Measurements from ENCODE around the gene SLC2A9.
"Not testable (repeated sequence)": the region's sequence is repeated elsewhere in the genome, so short reads cannot be mapped to it uniquely, and the experiment has no call there.

SLC2A9 gene

GRCh38 chr4:9923195-9923812 lies 98.0 kb downstream of the SLC2A9 start:
- DNase-seq: no peak

DNA sequence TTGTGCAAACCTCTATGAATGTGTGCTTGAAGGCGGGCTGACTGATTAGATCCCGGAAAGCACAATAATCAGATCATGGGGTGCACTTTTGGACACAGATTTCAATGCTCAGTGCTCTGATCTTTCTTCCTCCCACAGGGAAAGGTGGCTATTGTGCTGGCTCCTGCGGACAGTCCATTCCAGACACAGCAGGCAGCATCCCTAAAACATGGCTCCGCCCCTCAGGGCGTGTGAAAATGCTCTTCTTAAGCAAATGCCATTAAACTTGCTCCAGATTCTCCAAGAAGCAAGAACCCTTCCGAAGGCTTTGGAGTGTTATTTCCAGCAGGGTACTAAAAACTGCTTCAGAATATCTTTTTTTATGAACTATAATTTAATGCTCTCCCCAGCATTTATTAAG lies 100.0 kb downstream of the SLC2A9 start:
- no peak for DNase-seq

DNA sequence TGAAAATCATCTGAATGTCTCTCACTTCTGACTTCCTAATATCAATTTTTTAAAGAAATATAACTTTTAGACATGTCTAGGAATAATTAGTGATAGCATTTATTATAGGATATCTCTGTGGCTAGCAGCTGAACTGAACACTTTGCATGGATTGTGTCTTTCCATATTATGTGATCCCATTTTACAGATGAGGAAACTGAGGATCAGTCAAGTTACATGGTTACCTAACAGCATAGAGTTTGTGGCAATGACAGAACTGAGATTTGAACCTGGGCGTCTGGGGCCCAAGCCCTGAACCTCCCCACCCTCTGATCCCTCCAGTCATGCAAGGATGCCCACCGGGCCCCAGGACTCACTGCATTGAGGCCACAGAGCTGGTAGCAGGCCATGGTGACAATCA lies 101.3 kb downstream of the SLC2A9 start:
- no peak for DNase-seq

GRCh38 chr4:9919047-9919446 lies 102.2 kb downstream of the SLC2A9 start:
- DNase-seq: no peak

DNA sequence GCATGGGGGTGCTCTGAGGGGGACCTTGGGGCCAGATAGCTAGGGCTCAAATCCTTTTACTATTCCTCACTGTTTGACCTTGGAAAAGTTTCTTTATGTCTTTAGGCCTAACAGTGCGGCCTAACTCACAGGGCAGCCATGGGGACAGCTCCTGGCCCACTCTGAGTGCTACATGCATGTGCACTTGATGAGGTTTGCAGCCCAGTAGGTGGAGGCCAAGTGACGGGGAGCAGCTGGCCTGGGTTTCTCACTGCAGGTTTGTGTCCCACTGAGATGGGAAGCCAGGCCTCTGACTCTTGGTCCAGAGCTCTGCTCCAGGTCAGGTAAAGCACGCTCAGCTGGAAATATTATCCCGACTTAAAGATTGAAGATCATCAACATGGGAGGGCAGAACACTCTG lies 102.8 kb downstream of the SLC2A9 start:
- DNase-seq: no peak

DNA sequence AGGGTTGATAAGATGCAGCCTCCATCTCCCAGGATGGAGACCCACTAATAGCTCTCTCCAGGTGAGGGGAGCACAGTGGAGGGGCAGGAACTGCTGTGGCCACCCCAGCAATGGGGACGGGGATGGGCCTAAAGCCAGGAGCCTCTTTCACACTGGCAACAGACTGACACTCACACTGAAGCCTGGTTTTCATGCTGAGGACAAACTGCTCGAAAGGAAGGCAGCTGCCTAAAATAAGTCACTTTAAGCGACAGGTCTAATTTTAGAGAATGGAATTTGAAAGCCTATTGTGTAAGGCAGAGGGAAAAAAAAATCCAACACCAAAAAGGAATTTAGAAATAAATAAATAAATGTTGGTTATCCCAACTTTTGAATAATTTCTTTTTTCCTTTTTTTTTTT lies 104.4 kb downstream of the SLC2A9 start:
- DNase-seq: no peak

DNA sequence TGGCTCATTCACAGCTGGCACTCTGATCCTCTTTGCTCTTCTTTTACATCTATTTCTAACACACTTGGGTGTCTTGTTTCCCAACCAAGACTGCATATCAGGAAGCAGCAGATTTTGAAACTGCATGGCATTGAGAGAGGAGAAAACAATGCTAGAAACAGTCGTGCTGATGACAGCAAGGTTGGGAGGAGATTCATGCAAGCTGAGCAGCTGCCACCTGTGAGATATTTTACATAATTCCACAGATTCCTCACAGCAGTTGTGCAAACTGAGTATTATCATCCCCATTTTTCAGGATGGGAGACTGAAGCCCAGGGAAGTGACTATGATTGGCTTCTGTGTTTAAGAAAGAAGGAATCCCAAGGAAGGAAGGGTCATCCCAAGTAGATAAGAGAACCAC lies 105.0 kb downstream of the SLC2A9 start:
- no peak for DNase-seq

- DNase-seq: no peak
These were observed 107.5 kb downstream of the SLC2A9 start for GRCh38 chr4:9913846-9914245.

DNA sequence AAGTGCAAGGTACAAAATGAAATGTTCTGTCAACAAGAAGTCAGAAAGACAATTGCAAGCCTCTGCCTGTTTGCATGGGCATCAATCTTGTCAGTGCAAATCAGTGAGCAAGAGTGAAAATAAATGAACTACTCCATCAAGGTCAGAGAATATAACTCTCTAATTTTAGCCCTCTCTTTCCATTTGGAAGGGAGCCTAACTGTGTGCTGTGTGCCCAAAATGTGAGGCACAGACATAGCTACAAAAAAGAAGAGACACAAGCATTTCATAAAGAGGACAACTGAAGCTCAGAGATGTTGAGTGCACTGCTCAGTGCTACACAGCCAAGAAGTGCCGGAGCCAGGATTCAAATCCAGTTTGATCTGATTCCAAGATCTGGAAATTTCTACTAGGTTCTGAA lies 114.3 kb downstream of the SLC2A9 start:
- no peak for DNase-seq

DNA sequence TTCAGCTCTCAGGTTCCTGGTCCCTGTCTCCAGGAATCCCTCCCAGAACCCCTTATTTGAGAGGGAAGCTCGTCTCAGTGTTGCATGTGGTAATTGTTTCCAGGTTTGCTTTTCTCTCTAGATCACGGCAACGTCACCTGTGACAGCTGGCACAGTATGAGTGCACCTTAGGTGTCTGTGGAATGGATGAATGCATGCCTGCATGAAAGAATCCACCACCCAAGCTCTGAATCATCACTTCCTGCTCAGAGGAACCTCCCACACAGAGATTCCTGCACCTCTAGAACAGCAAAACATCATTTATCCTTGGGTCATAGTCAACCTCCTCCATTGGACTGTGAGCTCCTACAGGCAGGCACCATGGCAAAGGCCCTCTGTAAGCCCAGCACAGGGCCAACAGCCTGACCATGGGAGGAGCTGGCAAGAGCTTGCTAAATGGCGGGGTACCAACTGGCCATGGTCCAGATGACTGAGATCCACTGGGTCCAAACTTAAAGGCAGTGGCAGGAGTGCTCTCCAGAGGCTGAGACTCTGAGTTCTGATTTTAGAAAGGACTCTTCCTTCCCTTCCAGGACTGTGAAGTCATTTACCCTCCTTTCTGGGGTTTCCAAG lies 116.2 kb downstream of the SLC2A9 start:
- DNase-seq: no peak

DNA sequence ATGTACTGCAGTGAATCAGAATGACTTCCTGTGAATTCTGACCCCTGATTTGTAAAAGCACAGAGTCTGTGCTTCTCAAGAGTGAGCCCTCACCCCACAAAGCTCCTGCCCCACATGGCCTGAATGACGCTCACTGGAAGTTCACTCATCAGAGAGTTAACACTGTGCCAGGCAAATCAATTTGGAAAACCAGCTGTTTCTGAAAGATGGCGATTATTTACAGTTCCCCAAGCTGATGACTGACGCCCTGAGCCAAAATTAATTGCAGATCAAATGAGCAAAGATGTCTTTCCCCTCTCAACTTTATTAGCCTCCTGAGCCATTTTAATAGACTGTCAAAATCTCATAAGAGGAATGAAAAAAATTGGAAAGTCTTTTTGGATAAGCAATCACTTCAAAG lies 118.0 kb downstream of the SLC2A9 start:
- DNase-seq: no peak

DNA sequence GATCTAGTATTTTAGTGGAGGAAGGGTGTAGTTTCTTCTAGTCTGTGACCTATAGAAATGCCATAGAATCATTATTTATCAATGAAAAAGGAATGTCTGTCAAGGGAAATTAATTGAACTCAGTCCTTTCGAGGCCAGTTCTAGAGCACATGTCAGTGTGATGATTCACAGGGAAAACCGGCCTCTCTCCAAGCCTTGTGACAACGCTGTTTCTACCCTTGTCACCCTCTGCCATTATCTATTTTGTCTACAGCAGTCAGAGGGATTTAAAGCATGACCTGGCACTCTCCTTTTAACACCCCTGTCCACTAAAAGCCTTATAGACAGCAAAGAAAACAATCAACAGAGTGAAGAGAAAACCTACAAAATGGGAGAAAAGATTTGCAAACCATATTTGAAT lies 120.0 kb downstream of the SLC2A9 start:
- DNase-seq: no peak

GRCh38 chr4:9900633-9901032 lies 120.7 kb downstream of the SLC2A9 start:
- not testable (repeated sequence) for DNase-seq

DNA sequence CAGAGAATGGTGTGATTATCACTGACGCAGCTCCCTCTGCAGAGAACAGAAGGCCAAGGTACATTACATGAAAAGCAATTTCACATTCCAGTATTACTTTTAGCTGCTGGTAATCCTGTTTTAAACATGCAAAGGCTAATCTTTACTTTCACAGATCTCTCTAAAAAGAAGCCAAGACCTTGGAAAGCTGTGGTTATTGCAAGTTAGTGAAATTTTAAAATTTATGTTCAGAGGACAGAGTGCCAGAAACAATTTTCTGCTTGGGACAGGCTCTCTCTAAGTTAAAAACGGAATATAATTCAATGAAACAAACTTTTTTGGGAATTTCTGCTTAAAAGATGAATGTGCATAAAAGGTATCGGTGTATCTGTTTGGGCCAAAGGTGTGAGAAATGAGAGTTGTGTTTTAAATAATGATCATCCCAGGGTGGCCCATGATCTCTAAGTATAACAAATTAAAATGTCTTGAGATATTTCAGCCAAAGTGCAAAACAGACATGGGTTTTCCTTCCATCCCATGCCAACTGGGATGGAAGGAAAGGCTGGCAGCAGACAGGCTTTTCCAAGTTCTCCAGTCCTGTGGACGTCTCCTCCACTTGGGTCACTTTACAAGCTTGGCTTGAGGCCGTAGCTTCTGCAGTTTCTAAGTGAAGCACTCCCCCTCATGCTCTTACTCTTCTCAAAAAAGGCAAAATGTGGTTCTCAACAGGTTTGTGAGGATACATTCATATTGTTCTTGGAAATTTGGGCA lies 121.8 kb downstream of the SLC2A9 start:
- no peak for DNase-seq

- DNase-seq: no peak
These were observed 122.5 kb downstream of the SLC2A9 start for GRCh38 chr4:9898596-9899305.

GRCh38 chr4:9895333-9895705 lies 126.0 kb downstream of the SLC2A9 start:
- no peak for DNase-seq

DNA sequence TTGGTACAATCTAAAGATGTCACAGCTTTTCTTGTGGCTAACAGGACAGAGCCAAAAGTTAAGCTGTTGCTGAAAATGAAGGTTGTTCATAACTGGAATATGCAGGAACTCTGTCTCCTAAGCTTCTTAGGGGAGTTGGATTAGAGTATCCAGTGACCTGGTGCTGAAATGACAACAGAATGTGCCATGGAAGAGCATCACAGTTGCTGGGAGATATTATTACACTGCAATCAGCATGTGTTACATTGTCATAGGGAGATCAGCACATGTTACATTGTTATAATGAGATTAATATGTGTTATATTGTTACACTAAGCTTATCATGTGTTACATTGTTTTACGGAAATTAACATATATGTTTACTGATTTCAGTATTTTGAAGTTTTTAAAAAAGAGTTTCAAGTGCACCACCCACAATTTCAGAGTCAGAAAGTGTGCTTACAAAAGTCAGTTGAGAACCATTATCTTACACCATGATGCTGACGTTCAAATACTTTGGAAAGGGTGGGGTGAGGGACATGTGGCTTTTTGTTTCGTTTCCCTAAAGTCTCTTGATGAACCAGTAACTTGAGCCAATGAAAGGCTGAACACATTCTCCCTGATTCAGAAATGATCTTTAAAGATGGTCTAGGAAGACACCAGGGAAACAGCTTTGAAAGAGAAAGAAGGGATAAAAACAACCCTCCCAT lies 126.5 kb downstream of the SLC2A9 start:
- no peak for DNase-seq

DNA sequence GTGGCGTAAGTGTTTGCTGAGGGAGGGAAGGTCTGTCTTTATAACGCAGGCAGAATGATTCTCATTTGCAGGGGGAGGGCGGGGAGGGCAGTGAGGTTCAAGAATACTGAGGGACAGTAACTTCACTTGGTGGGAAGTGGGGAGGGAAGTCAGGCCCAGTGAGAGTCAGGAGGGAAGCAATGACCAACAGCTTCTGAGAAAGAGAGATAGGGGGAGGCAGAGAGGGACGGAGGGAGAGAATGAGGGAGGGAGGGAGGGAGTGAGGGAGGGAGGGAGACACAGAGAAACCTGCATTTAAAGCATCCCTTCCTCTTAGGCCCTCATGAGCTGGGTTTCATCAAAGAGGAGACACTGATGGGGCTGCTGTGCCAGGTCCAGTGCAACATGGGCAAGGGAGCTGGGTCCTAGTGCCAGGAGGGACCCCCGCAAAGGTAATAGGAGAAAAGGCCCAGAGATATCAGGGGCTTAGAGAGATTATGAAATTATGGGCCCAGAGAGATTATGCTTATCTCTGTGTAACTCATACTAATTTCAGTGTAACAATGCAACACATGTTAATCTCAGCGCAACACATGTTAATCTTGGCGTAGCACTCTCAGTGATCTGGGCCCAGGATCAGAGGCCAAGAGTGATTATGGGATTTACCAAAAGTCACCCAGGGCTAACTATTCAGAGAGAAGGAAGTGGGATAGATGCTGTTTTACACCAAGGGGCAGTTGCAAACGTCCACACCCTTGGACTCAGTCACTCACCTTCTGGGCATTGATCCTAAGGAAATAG lies 127.8 kb downstream of the SLC2A9 start:
- DNase-seq: no peak

DNA sequence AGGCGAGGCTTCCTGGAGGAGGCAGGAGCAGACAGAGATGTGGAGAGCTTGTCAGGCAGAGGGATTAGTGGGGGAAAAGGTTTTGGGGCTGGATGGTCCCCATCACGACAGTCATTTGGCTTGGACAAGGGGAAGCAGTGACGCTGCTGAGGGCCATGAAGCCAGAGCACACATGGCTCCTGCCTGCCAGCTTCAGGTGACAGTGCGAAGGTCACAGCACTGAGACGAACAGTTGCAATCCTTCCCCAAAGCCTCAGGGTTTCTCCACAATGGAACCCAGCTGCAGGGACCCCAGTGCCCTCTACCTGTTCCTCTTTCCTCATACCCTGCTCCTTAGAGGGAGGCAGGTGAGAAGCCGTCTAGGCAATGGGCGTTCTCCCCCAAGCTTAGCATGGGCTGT lies 129.6 kb downstream of the SLC2A9 start:
- DNase-seq: no peak

- DNase-seq: no peak
These were observed 130.2 kb downstream of the SLC2A9 start for GRCh38 chr4:9891056-9891455.

GRCh38 chr4:9889306-9889705 lies 132.0 kb downstream of the SLC2A9 start:
- DNase-seq: no peak

GRCh38 chr4:9885958-9886357 lies 135.3 kb downstream of the SLC2A9 start:
- no peak for DNase-seq
